CD4-positive, alpha-beta T cell treated with Interleukin-17A for 1 hour (primary cell): ENCODE results near the gene HELZ.
"Not testable (repeated sequence)": the region's sequence is repeated elsewhere in the genome, so short reads cannot be mapped to it uniquely, and the experiment has no call there.

Experiments
- DNase-seq: peaks from one replicate; pipeline ENCODE4 v3.0.0-alpha.2; 2020

The HELZ gene

GRCh38 chr17:67044016-67044772 is 200.8 kb downstream of the HELZ start, which contains the start of gene CACNG1:
CACNG1 (plus strand) TSS chr17:67044554; CDS start chr17:67044661, 107 bp downstream.
- no peak for DNase-seq

- no peak for DNase-seq
Observed at GRCh38 chr17:67043283-67043682, 201.7 kb downstream of the HELZ start.

GRCh38 chr17:67041941-67042899 is 202.8 kb downstream of the HELZ start:
- no peak for DNase-seq

- no peak for DNase-seq
Observed at GRCh38 chr17:67041531-67041930, 203.5 kb downstream of the HELZ start.

GRCh38 chr17:67041119-67041518 is 203.9 kb downstream of the HELZ start:
- not testable (repeated sequence) for DNase-seq

GRCh38 chr17:67040652-67041051 is 204.3 kb downstream of the HELZ start:
- DNase-seq = no peak

- no peak for DNase-seq
Observed at GRCh38 chr17:67038861-67039365, 206.1 kb downstream of the HELZ start.

GRCh38 chr17:67035131-67036083 is 209.6 kb downstream of the HELZ start:
- DNase-seq = no peak

- DNase-seq = no peak
Observed at GRCh38 chr17:67033613-67034012, 211.4 kb downstream of the HELZ start.

GRCh38 chr17:67032985-67033384 is 212.0 kb downstream of the HELZ start:
- no peak for DNase-seq

GRCh38 chr17:67032382-67032781 is 212.6 kb downstream of the HELZ start:
- DNase-seq = no peak

- no peak for DNase-seq
Observed at GRCh38 chr17:67030641-67031040, 214.4 kb downstream of the HELZ start.

GRCh38 chr17:67027031-67027628 is 217.9 kb downstream of the HELZ start:
- no peak for DNase-seq

GRCh38 chr17:67026341-67026740 is 218.7 kb downstream of the HELZ start:
- no peak for DNase-seq

GRCh38 chr17:67025216-67025792 is 219.7 kb downstream of the HELZ start:
- no peak for DNase-seq

- DNase-seq = no peak
Observed at GRCh38 chr17:67024736-67025135, 220.3 kb downstream of the HELZ start.

- DNase-seq = no peak
Observed at GRCh38 chr17:67022451-67022810, 222.6 kb downstream of the HELZ start.

- no peak for DNase-seq
Observed at GRCh38 chr17:67021743-67022450, 223.1 kb downstream of the HELZ start.

GRCh38 chr17:67021196-67021595 is 223.8 kb downstream of the HELZ start:
- DNase-seq = no peak
